Mucosa of rectum (tissue), 2 donors: ENCODE data around the gene MED26.

Experiments
- H3K27ac ChIP-seq, 2 donors: one replicate each; pipeline ENCODE4 v1.7.0; 2013; ENCODE audit warnings: inconsistent platforms in 2 of 2, low read depth in 2 of 2, low read length in 2 of 2
- H3K27me3 ChIP-seq, 2 donors: one replicate each; pipeline ENCODE4 v1.7.0; 2013; ENCODE audit warnings: low read length in 2 of 2; ENCODE audit not compliant: control insufficient read depth in 2 of 2, insufficient read depth in 2 of 2
- H3K36me3 ChIP-seq, 2 donors: one replicate each; pipeline ENCODE4 v1.7.0; 2013; ENCODE audit warnings: low read length in 2 of 2; ENCODE audit not compliant: control insufficient read depth in 2 of 2, insufficient read depth in 2 of 2
- H3K4me1 ChIP-seq, 2 donors: one replicate each; pipeline ENCODE4 v1.7.0; 2013; ENCODE audit warnings: low read length in 2 of 2, mild to moderate bottlenecking in 1 of 2; ENCODE audit not compliant: control insufficient read depth in 2 of 2, insufficient read depth in 2 of 2
- H3K4me3 ChIP-seq, 2 donors: one replicate each; pipeline ENCODE4 v1.7.0; 2013; ENCODE audit warnings: low read length in 2 of 2
- H3K9ac ChIP-seq, 2 donors: one replicate each; pipeline ENCODE4 v1.7.0; 2013; ENCODE audit warnings: low read length in 2 of 2, low read depth in 1 of 2, mild to moderate bottlenecking in 1 of 2
- H3K9me3 ChIP-seq, 2 donors: one replicate each; pipeline ENCODE4 v1.7.0; 2013; ENCODE audit warnings: low read length in 2 of 2; ENCODE audit not compliant: control insufficient read depth in 2 of 2
- donor health status: healthy.
- donor health status: Normal muscosa, but diverticular disease.

Gene MED26

GRCh38 chr19:16535381-16535780 lies 92.6 kb downstream of the MED26 start:
- peaks cover 47 to 73% of the 10 kb centered on the region in 2 donors for H3K36me3 ChIP-seq
- no peak overlapping the region for H3K4me3 ChIP-seq

GRCh38 chr19:16532440-16533234 lies 95.4 kb downstream of the MED26 start:
- Histone ChIP-seq H3K36me3 (peaks cover 68 to 87% of the 10 kb centered on the region in 2 donors), H3K4me3 (no peak overlapping the region), H3K9ac (no peak overlapping the region), H3K9me3 (no peaks in the 10 kb centered on the region), H3K27me3 (no peaks in the 10 kb centered on the region), H3K4me1 (no peaks in the 10 kb centered on the region), H3K27ac (no peak overlapping the region)

More at GRCh38 chr19:16535381-16535780, 92.6 kb downstream of the MED26 start:
- Histone ChIP-seq H3K9me3 (no peaks in the 10 kb centered on the region), H3K9ac (no peak overlapping the region), H3K27ac (no peak overlapping the region), H3K27me3 (no peaks in the 10 kb centered on the region), H3K4me1 (peaks cover 0 to 3% of the 10 kb centered on the region in 2 donors)

- H3K4me1 ChIP-seq, result no peaks in the 10 kb centered on the region
- peaks cover 76 to 90% of the 10 kb centered on the region in 2 donors for H3K36me3 ChIP-seq
Measured at GRCh38 chr19:16531380-16531669, 96.7 kb downstream of the MED26 start.

GRCh38 chr19:16530540-16531379 lies 97.2 kb downstream of the MED26 start:
- Histone ChIP-seq H3K4me1 (no peaks in the 10 kb centered on the region), H3K4me3 (no peak overlapping the region), H3K9ac (no peak overlapping the region), H3K36me3 (peaks cover 72 to 88% of the 10 kb centered on the region in 2 donors), H3K27ac (no peak overlapping the region), H3K9me3 (no peaks in the 10 kb centered on the region), H3K27me3 (no peaks in the 10 kb centered on the region)

More at GRCh38 chr19:16531380-16531669, 96.7 kb downstream of the MED26 start:
- no peak overlapping the region for H3K9ac ChIP-seq
- no peaks in the 10 kb centered on the region for H3K9me3 ChIP-seq
- H3K27me3 ChIP-seq, result no peaks in the 10 kb centered on the region
- no peak overlapping the region for H3K4me3 ChIP-seq
- H3K27ac ChIP-seq, result no peak overlapping the region

- Histone ChIP-seq H3K9ac (no peak overlapping the region), H3K27me3 (no peaks in the 10 kb centered on the region), H3K27ac (no peak overlapping the region), H3K4me3 (no peak overlapping the region), H3K9me3 (no peaks in the 10 kb centered on the region), H3K36me3 (peaks cover 75 to 89% of the 10 kb centered on the region in 2 donors), H3K4me1 (no peaks in the 10 kb centered on the region)
Measured at GRCh38 chr19:16529466-16530144, 98.4 kb downstream of the MED26 start.

GRCh38 chr19:16527971-16528521 lies 100.0 kb downstream of the MED26 start:
- H3K4me3 ChIP-seq, result no peak overlapping the region
- H3K27ac ChIP-seq, result no peak overlapping the region
- no peaks in the 10 kb centered on the region for H3K27me3 ChIP-seq
- no peaks in the 10 kb centered on the region for H3K4me1 ChIP-seq
- H3K36me3 ChIP-seq, result peaks cover 74 to 86% of the 10 kb centered on the region in 2 donors
- no peak overlapping the region for H3K9ac ChIP-seq
- H3K9me3 ChIP-seq, result no peaks in the 10 kb centered on the region

GRCh38 chr19:16527334-16527935 lies 100.6 kb downstream of the MED26 start:
- H3K4me1 ChIP-seq, result no peaks in the 10 kb centered on the region
- H3K4me3 ChIP-seq, result no peak overlapping the region
- H3K27ac ChIP-seq, result no peak overlapping the region
- no peak overlapping the region for H3K9ac ChIP-seq
- no peaks in the 10 kb centered on the region for H3K9me3 ChIP-seq
- no peaks in the 10 kb centered on the region for H3K27me3 ChIP-seq
- H3K36me3 ChIP-seq, result peaks cover 74 to 87% of the 10 kb centered on the region in 2 donors

- Histone ChIP-seq H3K4me3 (no peak overlapping the region), H3K4me1 (no peaks in the 10 kb centered on the region), H3K27ac (no peak overlapping the region), H3K9ac (no peak overlapping the region), H3K9me3 (no peaks in the 10 kb centered on the region), H3K27me3 (no peaks in the 10 kb centered on the region), H3K36me3 (peaks cover 72 to 82% of the 10 kb centered on the region in 2 donors)
Measured at GRCh38 chr19:16525751-16526481, 102.1 kb downstream of the MED26 start.

GRCh38 chr19:16524991-16525734 lies 102.8 kb downstream of the MED26 start:
- no peaks in the 10 kb centered on the region for H3K4me1 ChIP-seq
- no peaks in the 10 kb centered on the region for H3K27me3 ChIP-seq
- H3K27ac ChIP-seq, result no peak overlapping the region
- no peak overlapping the region for H3K4me3 ChIP-seq
- H3K9ac ChIP-seq, result no peak overlapping the region
- H3K36me3 ChIP-seq, result peaks cover 75 to 82% of the 10 kb centered on the region in 2 donors
- H3K9me3 ChIP-seq, result no peaks in the 10 kb centered on the region
